ENCODE data around the gene TMEM134.

- TF ChIP-seq POLR2A (IDR thresholded peaks at IDR 0.05) (no peak), CTCF (IDR thresholded peaks at IDR 0.05) (no peak)
Measured at GRCh38 chr11:67496113-67496512, 27.1 kb upstream of the TMEM134 start.

Measured in Peyer's patch (tissue), 4 donors.